HepG2 (cell line): ENCODE measurements around the gene FXR2. TPM values are rescaled to one million over a fixed set of nuclear protein-coding genes. Genes with fewer than 3 reads are reported as not detected.

Source experiments
- ATM ChIP-seq: fragments of 450-650 bp; IDR thresholded peaks from 2 replicates; pipeline ENCODE4 v1.7.1; 2017; ENCODE audit warnings: mild to moderate bottlenecking, borderline replicate concordance
- CREB1 ChIP-seq, 2 experiments: fragments of 450-650 bp in 1 of 2; IDR thresholded peaks; 2 replicates each; pipeline ENCODE4 v1.6.1; 2016 to 2017; ENCODE audit warnings: control low read depth in 1 of 2, mild to moderate bottlenecking in 1 of 2, missing compliant biosample characterization in 1 of 2, missing genetic modification characterization in 1 of 2
- HNRNPL ChIP-seq: fragments of 200-400 bp; formaldehyde crosslinking; IDR thresholded peaks from 2 replicates; pipeline ENCODE4 v1.6.1; 2017; ENCODE audit warnings: mild to moderate bottlenecking, low read depth, low read length
- PAXIP1 ChIP-seq: sonication (generic); formaldehyde crosslinking; conservative IDR thresholded peaks from 2 replicates; pipeline ENCODE4 v1.4.0; 2020; ENCODE audit warnings: mild to moderate bottlenecking, missing genetic modification reagents, moderate library complexity
- PCBP2 ChIP-seq: fragments of 200-400 bp; formaldehyde crosslinking; optimal IDR thresholded peaks from 2 replicates; pipeline ENCODE3; 2018; ENCODE audit warnings: low read length, low read depth; ENCODE audit not compliant: poor library complexity, severe bottlenecking
- SRSF1 ChIP-seq: fragments of 200-400 bp; formaldehyde crosslinking; optimal IDR thresholded peaks from 2 replicates; pipeline ENCODE3; 2017; ENCODE audit warnings: mild to moderate bottlenecking, low read depth, low read length, moderate library complexity
- THAP8 ChIP-seq: sonication (generic); formaldehyde crosslinking; IDR thresholded peaks from 2 replicates; pipeline ENCODE4 v1.5.1; 2020; ENCODE audit warnings: missing genetic modification reagents, mild to moderate bottlenecking, borderline replicate concordance
- ZNF510 ChIP-seq: sonication (generic); formaldehyde crosslinking; IDR thresholded peaks from 2 replicates; pipeline ENCODE4 v1.4.0; 2020; ENCODE audit warnings: low read depth, mild to moderate bottlenecking, missing genetic modification reagents
- ZNF646 ChIP-seq: sonication (generic); formaldehyde crosslinking; IDR thresholded peaks from 2 replicates; pipeline ENCODE4 v1.9.0; 2021; ENCODE audit warnings: mild to moderate bottlenecking, missing genetic modification reagents
- ZNF691 ChIP-seq: sonication (generic); formaldehyde crosslinking; IDR thresholded peaks from 2 replicates; pipeline ENCODE4 v1.4.0; 2020; ENCODE audit warnings: missing genetic modification reagents, low read depth, mild to moderate bottlenecking, borderline replicate concordance
- ZNF724P ChIP-seq: sonication (generic); formaldehyde crosslinking; IDR thresholded peaks from 2 replicates; pipeline ENCODE4 v1.8.0; 2022; ENCODE audit warnings: missing genetic modification reagents, borderline replicate concordance
- polyA plus RNA-seq, 8 experiments: library from polyadenylated mRNA; depleted of rRNA in 3 of 8; stranded (reverse) in 7 of 8; unstranded in 1 of 8; fragments of >200 nt; fragmentation: Illumina TruSeq in 4 of 8; extraction: Trizol in 4 of 8; gene quantifications; 2 replicates each; pipeline versions ENCODE4 v1.2.1 to v1.2.3, GENCODE V29; 2011 to 2016; ENCODE audit warnings: low read depth in 4 of 8, missing spikeins in 1 of 8, mixed read lengths in 1 of 8; ENCODE audit not compliant: insufficient read depth in 1 of 8
- total RNA-seq, 5 experiments: library from RNA; depleted of rRNA; stranded (reverse); fragments of >200 nt; fragmentation: Illumina TruSeq; extraction: Trizol; gene quantifications; 2 replicates each; pipeline ENCODE4 v1.2.3, GENCODE V29; 2016; ENCODE audit warnings: low read depth in 1 of 5

FXR2 gene
- total and polyA plus RNA-seq, 2 of the 13 experiments (the other 11 are each of a cell fraction or from before 2014, with no cell fraction given) = 20.9 to 24.4 TPM

- TF ChIP-seq HNRNPL = no peak
- TF ChIP-seq ZNF646 = 0 out of 2 replicates have a peak, but pooled peaks have one; percentile 29
- TF ChIP-seq ATM = no peak
- TF ChIP-seq ZNF691 = no peak
- TF ChIP-seq THAP8 (CRISPR knock-in tag) = no peak
- no peak for TF ChIP-seq PAXIP1 (CRISPR knock-in tag)
- TF ChIP-seq SRSF1 = peak; percentile 19
- no peak for TF ChIP-seq ZNF510 (CRISPR knock-in tag)
- TF ChIP-seq CREB1 (IDR thresholded peaks at IDR 0.05) = no peak
- no peak for TF ChIP-seq CREB1 (CRISPR knock-in tag; IDR thresholded peaks at IDR 0.05)
- no peak for TF ChIP-seq ZNF724P
- peak; percentile 19 for TF ChIP-seq PCBP2
These were observed 56.0 kb downstream of the FXR2 start, which contains the start of gene TNFSF13 (continued) for GRCh38 chr17:7558544-7559319.
